IPS-NIHi7 (cell line): ENCODE results near the gene KCNJ5.

Experiments
- DNase-seq: peaks from one replicate; pipeline ENCODE4 v3.0.0; 2012; ENCODE audit warnings: mixed read lengths; ENCODE audit errors: extremely low spot score

KCNJ5 gene

DNA sequence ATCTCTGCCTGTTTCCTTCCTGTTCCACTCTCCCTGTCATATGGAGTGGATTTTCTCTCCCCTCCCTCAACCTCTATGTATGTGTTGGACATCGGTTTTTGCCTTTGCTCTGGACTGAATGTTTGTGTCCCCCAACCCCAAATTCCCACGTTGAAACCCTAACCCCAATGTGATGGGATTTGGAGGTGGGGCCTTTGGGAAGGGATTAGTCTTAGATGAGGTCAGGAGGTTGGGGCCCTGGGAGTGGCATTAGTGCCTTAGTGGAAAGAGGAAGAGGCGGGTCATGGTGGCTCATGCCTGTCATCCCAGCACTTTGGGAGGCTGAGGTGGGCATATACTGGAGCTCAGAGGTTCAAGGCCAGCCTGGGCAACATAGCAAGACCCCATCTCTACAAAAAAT, 39.9 kb downstream of the KCNJ5 start:
- DNase-seq: no peak

GRCh38 chr11:128931668-128932067, 40.5 kb downstream of the KCNJ5 start:
- DNase-seq: no peak

DNA sequence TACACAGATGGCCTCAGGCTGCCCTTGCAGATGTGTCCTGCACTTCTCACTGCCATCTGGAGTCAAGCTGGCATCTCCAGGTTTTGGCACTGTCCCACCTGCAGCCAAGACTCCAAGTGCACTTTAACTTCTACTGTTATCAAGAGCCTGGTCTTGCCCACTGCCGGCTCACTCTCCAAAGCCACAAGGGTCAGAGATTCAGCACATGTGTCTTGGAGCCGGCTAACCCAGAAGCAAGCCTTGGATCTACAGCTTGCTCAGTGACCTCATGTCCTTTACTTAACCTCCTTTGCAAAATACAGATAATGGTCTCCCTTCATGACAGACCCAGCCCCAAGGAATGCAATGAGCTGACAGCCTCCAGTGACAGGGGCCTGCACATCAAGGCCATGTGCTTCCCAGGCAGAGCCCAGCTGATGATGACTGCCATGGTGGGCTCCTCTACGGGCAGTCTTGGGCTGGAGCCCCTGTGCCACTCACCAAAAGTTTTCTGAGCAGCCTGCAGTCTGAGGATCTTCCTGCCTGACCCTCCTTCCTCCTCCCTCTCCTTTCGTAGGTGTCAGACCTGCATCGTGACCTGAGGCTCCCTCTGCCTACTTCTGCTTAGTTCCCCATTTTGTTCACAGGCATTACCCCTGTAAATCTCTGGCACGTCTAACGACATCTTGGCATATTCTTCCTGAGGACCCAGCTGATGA, 42.5 kb downstream of the KCNJ5 start:
- no peak for DNase-seq

- no peak for DNase-seq
Measured at GRCh38 chr11:128934351-128934750, 43.2 kb downstream of the KCNJ5 start.

DNA sequence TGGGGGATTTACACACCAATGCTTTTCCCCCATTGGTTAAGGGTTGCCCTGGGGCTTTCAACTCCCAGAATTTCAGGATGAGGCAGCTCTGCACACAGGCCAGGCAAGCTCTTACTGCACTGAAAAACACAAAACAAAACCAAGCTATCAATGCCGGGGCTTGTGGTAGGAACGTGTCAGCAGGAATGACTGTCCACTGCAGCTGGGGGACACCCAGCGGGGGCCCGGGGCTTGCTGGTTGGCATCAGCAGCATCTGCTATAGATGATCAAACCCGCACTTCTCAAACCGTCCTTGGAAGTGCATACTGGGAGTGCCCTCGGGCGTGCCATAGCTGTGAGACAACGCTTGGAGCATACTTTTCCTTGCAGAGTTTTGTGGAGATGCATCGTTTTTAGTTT, 43.8 kb downstream of the KCNJ5 start:
- DNase-seq: no peak

DNA sequence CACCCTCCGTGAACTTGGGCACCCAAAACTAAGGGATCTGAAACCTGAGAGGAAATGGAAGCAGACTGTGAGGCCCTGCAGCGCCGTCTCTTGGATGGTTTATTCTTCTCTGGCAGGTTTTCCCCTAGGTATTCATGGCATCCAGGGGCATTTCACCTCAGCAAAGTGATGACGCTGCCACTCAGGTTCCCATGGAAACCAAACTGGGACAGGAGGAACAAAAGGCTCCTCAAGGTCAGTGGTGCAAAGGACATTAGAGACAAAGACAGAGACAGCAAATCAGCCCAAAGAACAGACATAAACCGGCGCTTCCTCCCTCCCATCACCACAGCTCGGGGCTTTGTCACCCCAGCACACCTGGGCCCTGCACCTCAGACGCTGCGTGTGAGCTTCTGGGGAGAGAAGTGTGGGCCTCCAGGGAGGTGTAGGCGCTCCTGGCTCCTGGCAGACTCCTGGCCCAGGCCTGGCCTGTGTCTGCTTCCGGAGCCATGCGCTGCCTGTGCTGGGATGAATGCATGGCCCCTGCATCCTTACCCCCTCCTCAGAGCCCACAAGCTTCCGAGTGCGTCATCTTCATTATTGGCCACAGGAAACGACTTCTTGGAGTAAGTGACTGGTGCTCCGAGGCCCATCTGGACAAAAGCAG, 45.6 kb downstream of the KCNJ5 start:
- peak; percentile 71 for DNase-seq

DNA sequence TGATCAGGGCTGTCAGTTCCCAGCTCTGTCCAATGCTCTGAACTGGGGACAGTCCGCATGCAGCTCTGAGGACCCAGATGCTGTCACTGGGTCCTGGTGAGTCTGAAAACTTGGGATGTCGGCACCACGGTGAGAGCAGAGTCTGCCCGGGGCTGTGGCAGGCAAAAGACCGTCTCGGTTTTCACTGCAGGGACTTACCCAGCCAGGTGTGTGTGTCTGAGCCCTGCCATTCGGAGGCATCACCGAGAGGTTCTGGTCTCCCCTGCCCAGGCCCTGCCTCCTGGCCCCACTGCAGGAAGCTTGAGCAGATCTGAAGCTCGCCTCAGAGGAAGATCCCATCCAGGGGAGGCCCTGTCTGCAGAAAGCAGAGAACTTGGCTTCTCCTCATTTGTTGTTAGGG, 46.3 kb downstream of the KCNJ5 start:
- no peak for DNase-seq

DNA sequence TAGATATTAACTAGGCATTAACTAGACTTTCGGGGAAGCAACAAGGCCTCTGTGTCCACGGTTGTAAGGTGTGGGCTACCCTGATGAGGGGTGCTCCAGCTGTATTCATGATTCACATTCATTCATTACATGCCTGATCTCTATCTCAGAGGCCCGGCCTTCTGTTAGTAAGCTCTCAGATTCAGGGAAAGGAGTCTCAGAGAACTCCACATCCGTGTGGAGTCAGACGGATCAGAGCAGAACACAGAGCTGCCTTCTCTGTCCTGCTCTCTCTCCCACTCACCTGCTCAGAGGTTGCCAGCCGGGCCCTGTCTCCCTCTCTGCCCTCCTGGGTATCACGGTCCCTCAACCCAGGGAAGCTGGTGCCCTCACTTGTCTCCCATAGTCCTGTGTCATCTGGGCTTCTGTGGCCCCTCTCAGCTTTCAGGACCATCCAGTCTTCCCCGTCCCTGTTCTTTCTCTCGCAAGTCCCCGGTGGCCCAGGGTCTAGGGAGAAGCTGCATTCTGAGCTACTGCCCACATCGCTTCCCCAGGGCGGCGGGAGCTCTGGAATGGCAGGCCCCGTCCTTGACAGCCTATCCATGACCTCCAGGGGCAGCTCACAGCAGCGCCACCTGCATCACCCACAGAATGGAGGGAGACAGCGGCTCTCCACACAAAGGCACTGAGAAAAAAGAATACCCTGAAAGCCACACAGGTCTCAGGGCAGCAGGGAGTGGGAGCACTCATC, 47.2 kb downstream of the KCNJ5 start:
- DNase-seq: no peak

GRCh38 chr11:128939591-128939990, 48.4 kb downstream of the KCNJ5 start:
- DNase-seq: no peak

DNA sequence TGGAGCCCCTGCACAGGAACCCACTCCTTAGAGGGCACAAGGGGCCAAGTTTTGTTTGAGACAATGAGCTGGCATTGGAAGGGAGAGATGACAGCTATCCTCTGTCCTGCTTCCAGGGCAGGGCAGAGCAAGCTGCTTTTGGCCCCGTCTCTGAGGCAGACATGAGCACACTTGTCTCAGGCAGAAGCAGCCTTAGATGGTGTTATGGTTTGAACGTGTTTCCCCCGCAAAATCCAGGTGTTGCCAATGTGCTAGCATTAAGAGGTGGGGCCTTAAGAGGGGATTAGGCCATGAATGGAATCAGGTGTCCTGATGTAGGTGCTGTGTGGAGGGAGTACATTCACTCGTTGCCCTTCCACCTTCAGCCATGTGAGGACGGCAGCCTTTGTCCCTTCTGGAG, 49.0 kb downstream of the KCNJ5 start:
- no peak for DNase-seq

DNA sequence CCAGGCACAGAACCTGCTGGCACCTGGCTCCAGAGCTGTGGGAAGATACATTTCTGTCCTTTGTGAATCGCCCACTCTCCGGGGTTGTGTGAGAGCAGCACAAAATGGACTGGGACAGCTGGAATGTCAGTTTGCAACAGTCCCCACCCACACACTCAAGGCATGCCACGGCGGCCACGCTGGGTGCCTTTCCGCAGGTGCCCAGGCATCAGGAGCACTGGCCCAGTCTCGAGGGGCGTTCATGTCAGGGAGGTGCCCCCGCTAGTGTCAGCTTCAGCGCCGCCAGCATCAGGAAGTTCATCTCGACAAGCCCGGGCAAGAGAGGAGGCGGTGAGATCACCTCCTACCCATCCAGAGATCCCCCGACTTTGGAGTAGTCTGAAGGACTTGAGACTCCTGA, 49.4 kb downstream of the KCNJ5 start:
- no peak for DNase-seq

DNA sequence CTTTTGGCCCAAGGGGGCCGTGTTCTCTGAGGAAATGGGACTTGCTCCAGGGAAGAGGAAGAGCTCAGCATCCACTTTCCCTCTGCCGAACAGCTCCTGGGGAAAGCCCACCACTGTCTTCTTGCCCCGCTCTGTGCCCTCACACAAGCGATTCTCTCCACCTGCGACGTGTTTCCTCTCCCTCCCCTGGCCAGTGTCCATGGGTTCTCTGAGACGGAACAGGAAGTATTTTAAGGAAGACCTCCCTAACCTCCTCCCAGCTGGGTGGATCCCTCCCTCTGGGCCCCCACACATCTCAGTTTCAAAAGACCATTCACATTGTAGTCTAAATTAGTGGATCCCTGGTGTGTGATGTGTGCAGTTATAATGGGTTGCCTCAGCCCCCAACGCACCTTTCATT, 50.0 kb downstream of the KCNJ5 start:
- no peak for DNase-seq

GRCh38 chr11:128941573-128942271, 50.6 kb downstream of the KCNJ5 start:
- DNase-seq: no peak

DNA sequence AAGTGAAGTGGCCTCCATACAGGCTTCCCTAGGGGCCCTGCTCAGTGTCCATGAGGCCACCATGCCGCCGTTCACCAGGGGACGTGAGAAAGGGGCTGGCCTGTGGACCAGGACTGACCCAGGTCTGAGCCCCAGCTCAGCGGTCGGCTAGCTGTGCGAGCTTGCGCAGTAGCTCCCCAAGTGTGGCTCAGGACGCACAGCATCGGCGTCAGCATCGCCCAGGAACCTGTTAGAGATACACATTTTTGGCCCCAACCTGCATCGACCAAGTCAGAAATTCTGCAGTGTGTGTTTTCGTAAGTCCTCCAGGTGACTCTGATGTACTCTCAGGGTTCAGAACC, 51.1 kb downstream of the KCNJ5 start:
- no peak for DNase-seq

DNA sequence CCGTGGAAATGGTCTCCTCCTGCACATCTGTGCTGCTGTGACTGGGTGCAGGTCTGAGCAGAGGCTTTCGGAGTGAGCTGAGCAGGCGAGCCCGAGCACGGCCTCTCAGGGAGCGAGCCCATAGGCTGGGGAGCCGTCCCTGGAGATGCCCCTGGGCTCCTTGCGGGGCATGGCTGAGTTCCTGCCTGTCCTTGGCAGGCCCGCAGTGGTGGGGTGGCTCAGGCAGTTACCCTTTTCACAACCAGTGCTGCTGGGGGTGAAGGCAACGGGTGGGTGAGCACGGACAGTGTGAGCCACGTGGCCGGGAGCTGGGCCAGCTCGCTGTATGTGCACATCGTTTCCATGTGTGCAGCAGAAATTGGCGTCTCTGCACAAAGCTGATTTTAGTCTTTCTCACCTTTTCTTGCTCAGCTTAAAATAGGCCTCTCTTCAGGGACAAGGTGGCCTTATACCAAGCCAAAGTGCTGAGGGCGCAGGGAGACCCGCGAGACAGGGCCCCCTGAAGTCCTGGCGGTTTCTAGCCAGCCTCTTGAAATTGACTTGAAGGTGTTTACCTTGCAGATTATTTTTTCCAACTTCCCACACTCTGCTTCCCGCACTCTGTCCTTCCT, 51.8 kb downstream of the KCNJ5 start, which contains the start of gene TP53AIP1:
Gene TP53AIP1 (minus strand): TSS at position 55 of the 611 bp plus-strand sequence. CDS start 5,053 bp downstream, outside the sequence.
- no peak for DNase-seq

DNA sequence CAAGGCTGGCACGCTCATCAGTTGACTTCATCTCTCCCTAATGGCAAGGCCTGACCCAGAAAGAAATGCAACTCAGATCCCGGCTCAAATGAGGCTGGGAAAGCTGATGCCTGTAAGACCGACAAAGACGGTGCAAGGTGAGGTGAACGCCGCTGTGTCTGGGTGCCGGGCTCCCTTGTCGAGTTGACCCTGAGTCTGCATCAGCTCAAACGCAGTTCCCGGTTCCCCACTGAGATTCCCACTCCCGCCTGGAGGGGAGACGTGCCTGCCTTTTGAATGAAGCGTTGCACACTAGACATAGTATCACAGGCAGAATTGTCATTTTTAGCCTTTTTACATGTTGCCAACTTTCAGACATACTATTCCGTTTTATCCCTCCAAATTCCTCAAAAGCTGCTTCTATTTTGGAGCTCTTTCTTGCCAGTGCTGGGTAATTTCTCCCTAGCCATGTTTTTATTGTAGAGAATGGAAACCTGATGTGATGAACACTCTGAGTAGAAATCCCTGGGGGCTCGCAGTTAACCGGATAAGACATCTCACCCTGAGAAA, 52.3 kb downstream of the KCNJ5 start:
- no peak for DNase-seq

DNA sequence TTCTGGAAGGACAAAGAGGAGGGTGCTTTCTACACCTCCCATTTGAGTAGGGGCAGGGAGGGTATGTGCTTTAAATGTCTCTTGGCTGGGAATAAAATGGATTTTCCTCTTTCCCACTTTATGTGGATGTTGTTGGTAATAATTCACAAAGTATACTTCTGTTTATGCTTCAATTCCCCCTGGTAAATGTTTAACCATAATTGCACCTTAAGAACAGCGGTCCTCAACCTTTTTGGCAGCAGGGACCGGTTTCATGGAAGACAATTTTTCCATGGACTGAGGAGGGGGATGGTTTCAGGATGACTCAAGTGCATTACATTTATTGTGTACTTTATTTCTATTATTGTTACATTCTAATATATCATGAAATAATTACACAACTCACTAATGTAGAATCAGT, 55.5 kb downstream of the KCNJ5 start:
- no peak for DNase-seq

DNA sequence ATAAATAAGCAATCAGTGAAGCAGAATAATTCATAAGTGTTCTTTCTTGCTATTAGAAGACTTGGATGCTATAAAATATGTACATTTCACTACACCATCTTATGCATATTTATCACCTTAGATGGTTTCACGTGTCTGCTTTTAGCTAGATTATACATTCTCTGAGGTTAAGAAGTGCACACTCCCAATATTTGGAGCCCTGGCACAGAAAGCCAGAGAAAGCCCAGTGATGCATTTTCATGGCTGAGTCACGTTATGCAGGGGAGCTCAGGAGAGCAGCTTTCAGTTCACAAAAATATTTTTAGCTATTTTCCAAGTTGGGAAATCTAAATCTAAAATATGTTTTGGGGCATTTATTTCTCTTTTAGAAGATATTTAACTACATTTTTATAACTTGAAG, 56.6 kb downstream of the KCNJ5 start:
- DNase-seq: no peak

DNA sequence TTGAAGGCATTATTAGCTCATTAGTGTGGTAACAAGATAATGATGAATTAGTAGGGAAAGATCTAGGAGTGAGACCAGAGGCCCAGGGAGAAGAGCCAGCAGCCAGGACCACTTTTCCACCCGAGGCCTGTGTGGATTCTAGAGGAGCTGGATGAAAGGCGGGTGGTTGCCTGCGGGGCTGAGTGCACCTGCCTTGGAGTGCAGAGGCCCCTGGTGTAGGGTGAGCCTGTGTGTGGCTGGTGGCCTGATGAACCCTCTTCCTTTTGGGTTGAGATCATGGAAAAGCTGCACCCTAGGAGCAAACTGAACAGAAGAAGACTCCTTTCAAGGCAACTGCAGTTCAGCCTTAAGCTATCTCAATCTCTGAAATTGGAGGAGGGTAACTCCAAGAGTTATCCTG, 57.4 kb downstream of the KCNJ5 start:
- DNase-seq: peak; percentile 64

- no peak for DNase-seq
Measured at GRCh38 chr11:128949791-128950454, 58.8 kb downstream of the KCNJ5 start.

DNA sequence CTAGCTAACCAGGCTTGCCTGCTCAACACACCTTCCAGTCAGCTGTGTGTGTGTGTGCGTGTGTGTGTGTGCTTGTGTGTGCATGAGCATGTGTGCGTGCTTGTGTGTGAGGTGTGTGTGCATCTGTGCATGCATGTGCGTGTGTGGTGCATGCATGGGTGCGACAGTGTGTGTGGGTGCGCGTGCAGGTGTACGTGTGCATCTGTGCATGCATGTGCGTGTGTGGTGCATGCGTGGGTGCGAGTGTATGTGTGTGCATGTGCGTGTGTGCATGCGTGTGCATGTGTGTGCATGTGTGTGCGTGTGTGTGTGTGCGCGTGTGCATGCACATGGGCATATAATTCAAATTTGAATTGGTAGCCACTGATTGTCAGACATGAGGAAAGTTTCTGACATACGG, 62.0 kb downstream of the KCNJ5 start:
- no peak for DNase-seq
